Measurements from ENCODE around the gene DCTD. TPM values are rescaled to one million over a fixed set of nuclear protein-coding genes. Genes with fewer than 3 reads are reported as not detected.

DCTD gene
- total RNA-seq, 1 donor from 2014 or later, result 44.5 TPM

- Mint-ChIP-seq H3K4me1 (ENCODE audit: low read depth, unreplicated experiment) (peaks cover 3% of the 10 kb centered on the region), H3K4me3 (ENCODE audit: unreplicated experiment) (no peak overlapping the region), H3K27me3 (ENCODE audit: unreplicated experiment) (peaks cover 2% of the 10 kb centered on the region), H3K9me3 (ENCODE audit: unreplicated experiment) (peaks cover 3% of the 10 kb centered on the region), H3K27ac (ENCODE audit: unreplicated experiment) (no peak overlapping the region), H3K36me3 (ENCODE audit: unreplicated experiment) (no peaks in the 10 kb centered on the region)
- no peak for TF ChIP-seq CTCF (IDR thresholded peaks at IDR 0.05; ENCODE audit: partially characterized antibody, unreplicated experiment)
- no peak for DNase-seq
These were observed 6.2 kb upstream of the DCTD start for GRCh38 chr4:182923366-182923765.

- TF ChIP-seq CTCF (IDR thresholded peaks at IDR 0.05; ENCODE audit: partially characterized antibody, unreplicated experiment), result no peak
- H3K27ac Mint-ChIP-seq (ENCODE audit: unreplicated experiment), result no peak overlapping the region
- H3K4me3 Mint-ChIP-seq (ENCODE audit: unreplicated experiment), result no peak overlapping the region
- H3K4me1 Mint-ChIP-seq (ENCODE audit: low read depth, unreplicated experiment), result peaks cover 3% of the 10 kb centered on the region
- peaks cover 3% of the 10 kb centered on the region for H3K9me3 Mint-ChIP-seq (ENCODE audit: unreplicated experiment)
- peaks cover 2% of the 10 kb centered on the region for H3K27me3 Mint-ChIP-seq (ENCODE audit: unreplicated experiment)
- DNase-seq, result no peak
- H3K36me3 Mint-ChIP-seq (ENCODE audit: unreplicated experiment), result no peaks in the 10 kb centered on the region
These were observed 5.5 kb upstream of the DCTD start for GRCh38 chr4:182922501-182923284.

- peaks cover 3% of the 10 kb centered on the region for H3K4me1 Mint-ChIP-seq (ENCODE audit: low read depth, unreplicated experiment)
- H3K27ac Mint-ChIP-seq (ENCODE audit: unreplicated experiment), result no peak overlapping the region
- TF ChIP-seq CTCF (IDR thresholded peaks at IDR 0.05; ENCODE audit: partially characterized antibody, unreplicated experiment), result no peak
- H3K36me3 Mint-ChIP-seq (ENCODE audit: unreplicated experiment), result no peaks in the 10 kb centered on the region
- peaks cover 2% of the 10 kb centered on the region for H3K9me3 Mint-ChIP-seq (ENCODE audit: unreplicated experiment)
- no peak for DNase-seq
- peaks cover 2% of the 10 kb centered on the region for H3K27me3 Mint-ChIP-seq (ENCODE audit: unreplicated experiment)
- H3K4me3 Mint-ChIP-seq (ENCODE audit: unreplicated experiment), result no peak overlapping the region
These were observed 4.4 kb upstream of the DCTD start for GRCh38 chr4:182921608-182922007.

GRCh38 chr4:182920676-182921075, 3.5 kb upstream of the DCTD start:
- Mint-ChIP-seq H3K27me3 (ENCODE audit: unreplicated experiment) (peaks cover 5% of the 10 kb centered on the region), H3K4me1 (ENCODE audit: low read depth, unreplicated experiment) (peaks cover 6% of the 10 kb centered on the region), H3K4me3 (ENCODE audit: unreplicated experiment) (no peak overlapping the region), H3K9me3 (ENCODE audit: unreplicated experiment) (peaks cover 7% of the 10 kb centered on the region), H3K27ac (ENCODE audit: unreplicated experiment) (no peak overlapping the region), H3K36me3 (ENCODE audit: unreplicated experiment) (no peaks in the 10 kb centered on the region)
- no peak for DNase-seq
- no peak for TF ChIP-seq CTCF (IDR thresholded peaks at IDR 0.05; ENCODE audit: partially characterized antibody, unreplicated experiment)

- peaks cover 5% of the 10 kb centered on the region for H3K27me3 Mint-ChIP-seq (ENCODE audit: unreplicated experiment)
- no peaks in the 10 kb centered on the region for H3K36me3 Mint-ChIP-seq (ENCODE audit: unreplicated experiment)
- H3K27ac Mint-ChIP-seq (ENCODE audit: unreplicated experiment), result no peak overlapping the region
- DNase-seq, result no peak
- TF ChIP-seq CTCF (IDR thresholded peaks at IDR 0.05; ENCODE audit: partially characterized antibody, unreplicated experiment), result no peak
- H3K4me3 Mint-ChIP-seq (ENCODE audit: unreplicated experiment), result peak overlapping the region; percentile 51
- H3K9me3 Mint-ChIP-seq (ENCODE audit: unreplicated experiment), result peaks cover 7% of the 10 kb centered on the region
- peaks cover 6% of the 10 kb centered on the region for H3K4me1 Mint-ChIP-seq (ENCODE audit: low read depth, unreplicated experiment)
These were observed 1.7 kb upstream of the DCTD start for GRCh38 chr4:182918791-182919302.
